RWPE1 (cell line): ENCODE results near the gene BNIP5.

Experiments used
- CTCF ChIA-PET: fragments of 350-600 bp; sonication (Branson Sonifier 250); formaldehyde crosslinking; extraction: SDS; loops from one replicate; lab custom pipeline; 2021; lab: Yijun Ruan, JAX
- POLR2A ChIA-PET: fragments of 400-600 bp; formaldehyde crosslinking; extraction: SDS; loops from one replicate; lab custom pipeline; 2020; ENCODE audit warnings: antibody characterized with exemption; ENCODE audit not compliant: low non-redundant PET; lab: Yijun Ruan, JAX
- DNase-seq: peaks from one replicate; pipeline ENCODE4 v3.0.0; 2012; ENCODE audit warnings: low spot score
- H3K27ac ChIP-seq: fragments of 450-650 bp; 2 replicates; pipeline ENCODE4 v1.5.1; 2017
- TF ChIP-seq, protein P1 (sequence below): fragments of 450-650 bp; conservative IDR thresholded peaks from 2 replicates; pipeline ENCODE4 v1.5.1; 2017; ENCODE audit warnings: low read depth, mild to moderate bottlenecking

Gene BNIP5

DNA sequence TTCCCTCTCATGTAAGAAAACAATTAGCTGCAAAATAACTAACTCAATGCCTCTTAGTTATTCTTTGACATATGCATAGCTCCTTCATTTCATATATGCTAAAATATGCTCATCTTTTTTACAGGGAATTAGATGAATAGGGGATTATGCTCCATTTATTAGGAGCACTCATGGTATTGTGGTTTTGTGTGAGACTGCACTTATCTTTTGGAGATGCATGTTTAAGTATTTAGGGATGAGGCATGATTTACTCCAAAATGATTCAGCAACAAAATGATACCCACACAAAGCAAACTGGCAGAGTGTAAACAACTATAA is 8.8 kb downstream of the BNIP5 start:
- ChIA-PET POLR2A (no interaction called here), CTCF (interaction anchor here (0.7 kb wide), 1 partner anchor 89 kb away, joined by 6 read pairs; no protein-coding TSS in a partner anchor)
- TF ChIP-seq, protein P1, sequence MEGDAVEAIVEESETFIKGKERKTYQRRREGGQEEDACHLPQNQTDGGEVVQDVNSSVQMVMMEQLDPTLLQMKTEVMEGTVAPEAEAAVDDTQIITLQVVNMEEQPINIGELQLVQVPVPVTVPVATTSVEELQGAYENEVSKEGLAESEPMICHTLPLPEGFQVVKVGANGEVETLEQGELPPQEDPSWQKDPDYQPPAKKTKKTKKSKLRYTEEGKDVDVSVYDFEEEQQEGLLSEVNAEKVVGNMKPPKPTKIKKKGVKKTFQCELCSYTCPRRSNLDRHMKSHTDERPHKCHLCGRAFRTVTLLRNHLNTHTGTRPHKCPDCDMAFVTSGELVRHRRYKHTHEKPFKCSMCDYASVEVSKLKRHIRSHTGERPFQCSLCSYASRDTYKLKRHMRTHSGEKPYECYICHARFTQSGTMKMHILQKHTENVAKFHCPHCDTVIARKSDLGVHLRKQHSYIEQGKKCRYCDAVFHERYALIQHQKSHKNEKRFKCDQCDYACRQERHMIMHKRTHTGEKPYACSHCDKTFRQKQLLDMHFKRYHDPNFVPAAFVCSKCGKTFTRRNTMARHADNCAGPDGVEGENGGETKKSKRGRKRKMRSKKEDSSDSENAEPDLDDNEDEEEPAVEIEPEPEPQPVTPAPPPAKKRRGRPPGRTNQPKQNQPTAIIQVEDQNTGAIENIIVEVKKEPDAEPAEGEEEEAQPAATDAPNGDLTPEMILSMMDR, result no peak
- H3K27ac ChIP-seq, result no peak overlapping the region
- no peak for DNase-seq

DNA sequence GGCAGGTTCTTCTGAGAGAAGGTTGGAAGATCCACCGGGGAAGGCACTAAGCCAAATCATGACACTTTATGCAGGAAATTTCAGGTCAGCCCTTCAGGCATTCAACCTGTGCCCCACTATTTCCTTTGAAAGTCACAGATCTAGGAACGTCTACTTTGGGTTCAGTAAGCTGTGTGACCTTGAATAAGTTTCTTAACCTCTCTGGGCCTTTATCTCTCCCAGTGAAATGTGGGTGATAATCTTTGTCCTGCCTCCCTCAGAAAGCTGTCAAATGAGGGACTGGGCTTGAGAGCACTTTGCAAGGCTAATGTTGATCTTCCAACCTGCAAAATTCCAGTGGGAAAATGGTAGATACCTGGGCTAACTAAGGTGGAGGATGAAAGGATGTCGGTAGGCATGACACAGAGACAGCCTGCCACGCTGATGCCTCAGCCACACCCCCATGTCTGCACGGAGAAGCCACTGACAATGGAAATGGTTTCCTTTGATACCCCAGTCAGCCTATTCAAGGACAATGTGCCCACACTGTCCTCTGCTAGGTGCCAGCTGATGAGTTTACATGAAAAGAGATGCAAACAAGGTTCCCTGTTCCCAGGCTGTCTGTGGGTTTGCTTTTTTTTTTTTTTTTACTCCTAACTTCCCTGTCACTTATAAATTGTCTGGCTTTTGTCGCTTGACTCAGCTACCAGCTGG is 9.3 kb downstream of the BNIP5 start:
- DNase-seq, result no peak
- POLR2A ChIA-PET, result no interaction called here

DNA sequence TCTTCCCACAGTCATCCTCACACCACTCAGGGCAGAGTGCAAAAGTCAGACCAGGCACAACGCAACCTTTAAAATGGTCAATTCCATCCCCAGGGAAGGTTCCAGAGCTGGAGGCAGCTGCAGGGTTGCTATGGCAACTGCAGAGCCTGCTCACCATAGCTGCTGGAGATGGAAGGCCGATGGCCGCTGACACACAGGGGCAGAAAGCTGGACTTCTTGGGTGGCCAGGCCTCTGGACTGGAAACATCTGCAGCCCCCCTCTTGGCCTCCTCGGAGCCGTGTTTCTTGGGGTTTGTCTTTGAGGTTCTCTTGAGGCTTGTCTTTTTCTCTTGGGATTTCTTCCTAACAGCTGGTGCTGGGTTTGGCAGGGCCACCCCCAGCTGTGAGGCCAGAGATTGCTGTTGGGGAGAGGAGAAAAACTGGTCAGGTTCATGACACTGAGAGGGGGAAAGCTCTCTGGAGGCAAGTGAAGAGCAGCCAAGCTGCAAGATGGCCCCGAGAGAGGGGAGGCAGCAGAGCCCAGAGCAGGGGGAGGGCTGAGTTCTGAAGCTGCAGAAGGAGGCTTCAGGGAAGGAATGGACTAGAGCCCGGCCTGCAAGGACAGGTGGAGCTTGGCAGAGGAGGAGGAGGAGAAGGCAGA is 10.2 kb downstream of the BNIP5 start:
- ChIA-PET POLR2A (no interaction called here), CTCF (interaction anchor here (1.3 kb wide), 1 partner anchor 24 kb away, joined by 3 read pairs; no protein-coding TSS in a partner anchor)
- DNase-seq, result no peak
- TF ChIP-seq, protein P1, result no peak
- no peak overlapping the region for H3K27ac ChIP-seq

More for the DNA sequence above, 9.3 kb downstream of the BNIP5 start:
- TF ChIP-seq, protein P1, result no peak
- H3K27ac ChIP-seq, result no peak overlapping the region
- CTCF ChIA-PET, result interaction anchor here (0.7 kb wide), 1 partner anchor 88 kb away, joined by 6 read pairs; no protein-coding TSS in a partner anchor

DNA sequence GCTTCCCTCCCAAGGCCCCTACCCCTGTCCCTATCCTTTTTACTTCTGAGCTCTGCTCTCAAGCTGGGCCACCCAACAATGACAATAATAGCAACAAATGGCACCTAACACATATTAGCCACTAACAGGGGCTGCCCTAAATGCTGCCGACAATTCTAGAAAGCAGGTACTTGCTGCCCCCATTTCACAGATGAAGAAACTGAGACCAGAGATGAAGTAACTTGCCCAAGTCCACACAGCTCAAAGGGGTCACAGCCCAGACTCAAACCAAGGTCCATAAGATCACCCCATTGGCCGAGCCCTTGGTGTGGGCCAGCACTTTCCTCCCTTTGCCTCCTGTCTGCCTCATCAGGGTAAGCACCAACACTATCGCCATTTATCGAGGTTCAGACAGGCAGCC is 12.0 kb downstream of the BNIP5 start:
- ChIA-PET POLR2A (no interaction called here), CTCF (no interaction called here)
- TF ChIP-seq, protein P1, result no peak
- no peak overlapping the region for H3K27ac ChIP-seq
- no peak for DNase-seq

DNA sequence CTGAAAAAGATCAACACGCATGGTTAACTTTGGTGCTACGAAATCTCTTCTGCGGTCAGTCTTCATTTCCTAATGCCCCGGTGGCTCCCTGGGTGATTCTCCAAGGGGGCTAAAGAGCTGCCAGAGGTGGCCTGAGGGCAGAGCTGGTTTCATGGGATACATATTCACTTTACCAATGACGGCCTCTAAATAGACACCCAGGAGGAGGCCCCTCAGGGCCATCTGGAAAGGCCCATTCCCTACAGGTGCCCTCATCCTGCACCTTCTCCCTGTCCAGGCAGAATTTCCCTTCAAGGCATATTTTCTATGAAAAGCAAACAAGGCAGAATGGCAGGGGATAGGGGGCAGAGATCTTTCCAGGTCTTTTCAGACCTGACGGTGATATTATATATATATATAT is 12.5 kb downstream of the BNIP5 start:
- ChIA-PET CTCF (no interaction called here), POLR2A (no interaction called here)
- TF ChIP-seq, protein P1, result no peak
- DNase-seq, result no peak
- H3K27ac ChIP-seq, result no peak overlapping the region

DNA sequence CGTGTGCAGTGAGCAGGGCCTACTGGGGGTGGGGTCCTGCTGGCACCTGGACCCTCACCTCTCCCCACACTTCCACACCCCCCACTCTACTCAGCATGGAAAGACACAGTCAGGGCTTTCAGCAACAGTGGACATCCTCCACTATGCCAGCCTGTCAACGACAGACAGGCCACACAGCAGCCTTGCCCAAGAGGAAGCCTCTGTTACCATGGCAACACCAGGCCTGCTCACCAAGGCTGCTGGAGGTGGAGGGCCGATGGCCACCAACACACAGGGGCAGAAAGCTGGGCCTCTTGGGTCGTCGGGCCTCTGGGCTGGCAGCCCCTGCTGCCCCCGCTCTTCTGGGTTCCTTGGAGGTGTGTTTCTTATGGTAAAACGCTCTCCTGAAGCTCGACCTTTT is 13.6 kb downstream of the BNIP5 start:
- TF ChIP-seq, protein P1, result no peak
- CTCF ChIA-PET, result no interaction called here
- no peak overlapping the region for H3K27ac ChIP-seq
- no peak for DNase-seq
- POLR2A ChIA-PET, result no interaction called here
